CD4-positive, CD25-positive, alpha-beta regulatory T cell (primary cell): ENCODE data around the gene HRG. TPM values are rescaled to one million over a fixed set of nuclear protein-coding genes. Genes with fewer than 3 reads are reported as not detected.

Source experiments
- ATAC-seq, 2 donors: fragments of 150-1000 bp; cut with Tn5 transposase; one replicate each; pipeline ENCODE4 v1.10.0; 2021; ENCODE audit warnings: low read depth in 2 of 2, moderate number of reproducible peaks in 2 of 2, moderate library complexity in 1 of 2
- DNase-seq, 3 donors: peaks; one replicate each; pipeline versions ENCODE4 v3.0.0 to v3.0.0-alpha.2; 2012 to 2022; ENCODE audit warnings: mixed read lengths in 1 of 3
- H3K27ac ChIP-seq: one replicate; pipeline ENCODE4 v1.7.0; 2013; ENCODE audit warnings: mild to moderate bottlenecking, low read length; ENCODE audit not compliant: insufficient read depth, poor library complexity, severe bottlenecking
- H3K27me3 ChIP-seq: one replicate; pipeline ENCODE4 v1.7.0; 2013; ENCODE audit warnings: low read length; ENCODE audit not compliant: control insufficient read depth, insufficient read depth
- H3K36me3 ChIP-seq: one replicate; pipeline ENCODE4 v1.7.0; 2013; ENCODE audit warnings: mild to moderate bottlenecking, low read length, moderate library complexity; ENCODE audit not compliant: control insufficient read depth, insufficient read depth
- H3K4me1 ChIP-seq: 2 replicates; pipeline ENCODE4 v1.7.0; 2013; ENCODE audit warnings: mild to moderate bottlenecking, low read length; ENCODE audit not compliant: insufficient read depth, control insufficient read depth, poor library complexity, severe bottlenecking
- H3K4me3 ChIP-seq: one replicate; pipeline ENCODE4 v1.7.0; 2013; ENCODE audit warnings: low read depth, mild to moderate bottlenecking, low read length, moderate library complexity
- H3K9me3 ChIP-seq, 2 experiments: 1 replicate in 1 of 2; 2 replicates in 1 of 2; pipeline ENCODE4 v1.7.0; 2013; ENCODE audit warnings: low read length in 2 of 2, mild to moderate bottlenecking in 1 of 2, moderate library complexity in 1 of 2; ENCODE audit not compliant: control insufficient read depth in 2 of 2
- H3K27ac Mint-ChIP-seq, 3 donors: one replicate each; pipeline ENCODE4 v1.8.0; 2020 to 2022; ENCODE audit warnings: mild to moderate bottlenecking in 3 of 3, mixed read lengths in 3 of 3, moderate library complexity in 2 of 3
- H3K27me3 Mint-ChIP-seq: one replicate; pipeline ENCODE4 v1.8.0; 2022; ENCODE audit warnings: mild to moderate bottlenecking, mixed read lengths
- H3K36me3 Mint-ChIP-seq: one replicate; pipeline ENCODE4 v1.8.0; 2020; ENCODE audit warnings: mixed read lengths
- H3K4me1 Mint-ChIP-seq, 4 donors: one replicate each; pipeline ENCODE4 v1.8.0; 2020 to 2022; ENCODE audit warnings: mixed read lengths in 4 of 4, mild to moderate bottlenecking in 1 of 4
- H3K4me3 Mint-ChIP-seq, 4 donors: one replicate each; pipeline ENCODE4 v1.8.0; 2020 to 2022; ENCODE audit warnings: mild to moderate bottlenecking in 4 of 4, mixed read lengths in 4 of 4, moderate library complexity in 3 of 4
- H3K9me3 Mint-ChIP-seq, 7 donors: one replicate each; pipeline ENCODE4 v1.8.0; 2020 to 2022; ENCODE audit warnings: mixed read lengths in 7 of 7, mild to moderate bottlenecking in 3 of 7, moderate library complexity in 2 of 7
- polyA plus RNA-seq, 4 donors: library from polyadenylated mRNA; unstranded; fragments of 300-500 nt; fragmentation: Illumina TruSeq; gene quantifications; one replicate each; pipeline ENCODE4 v1.2.3, GENCODE V29; 2021
- total RNA-seq: library from RNA; stranded (reverse); gene quantifications from one replicate; pipeline ENCODE4 v1.2.3, GENCODE V29; 2022

HRG gene
- total and polyA plus RNA-seq, 5 donors from 2014 or later, result not detected

- Histone ChIP-seq H3K27ac (no peak overlapping the region), H3K36me3 (no peaks in the 10 kb centered on the region), H3K4me1 (no peaks in the 10 kb centered on the region), H3K27me3 (peaks cover 9% of the 10 kb centered on the region), H3K4me3 (no peak overlapping the region), H3K9me3 (no peaks in the 10 kb centered on the region)
- ATAC-seq (no peak), DNase-seq (no peak)
- Mint-ChIP-seq H3K36me3 (no peaks in the 10 kb centered on the region), H3K4me1 (no peaks in the 10 kb centered on the region), H3K9me3 (no peaks in the 10 kb centered on the region), H3K4me3 (no peak overlapping the region), H3K27me3 (peaks cover 19% of the 10 kb centered on the region), H3K27ac (no peak overlapping the region)
These were observed 14.1 kb upstream of the HRG start for GRCh38 chr3:186651678-186652215.

GRCh38 chr3:186653080-186653707 is 12.6 kb upstream of the HRG start:
- Histone ChIP-seq H3K9me3 (no peaks in the 10 kb centered on the region), H3K4me3 (no peak overlapping the region), H3K27me3 (peaks cover 9% of the 10 kb centered on the region), H3K36me3 (no peaks in the 10 kb centered on the region), H3K27ac (no peak overlapping the region), H3K4me1 (no peaks in the 10 kb centered on the region)
- Mint-ChIP-seq H3K36me3 (no peaks in the 10 kb centered on the region), H3K9me3 (no peaks in the 10 kb centered on the region), H3K4me3 (no peak overlapping the region), H3K27me3 (peaks cover 22% of the 10 kb centered on the region), H3K4me1 (no peaks in the 10 kb centered on the region), H3K27ac (no peak overlapping the region)
- no peak for ATAC-seq
- no peak for DNase-seq

- DNase-seq, result no peak
- Histone ChIP-seq H3K4me3 (no peak overlapping the region), H3K4me1 (no peaks in the 10 kb centered on the region), H3K9me3 (no peaks in the 10 kb centered on the region), H3K36me3 (no peaks in the 10 kb centered on the region), H3K27me3 (peaks cover 3% of the 10 kb centered on the region), H3K27ac (no peak overlapping the region)
- Mint-ChIP-seq H3K27ac (no peak overlapping the region), H3K27me3 (peaks cover 15% of the 10 kb centered on the region), H3K36me3 (no peaks in the 10 kb centered on the region), H3K4me3 (no peak overlapping the region), H3K4me1 (no peaks in the 10 kb centered on the region), H3K9me3 (no peaks in the 10 kb centered on the region)
- ATAC-seq, result no peak
These were observed 11.8 kb upstream of the HRG start for GRCh38 chr3:186653984-186654383.

GRCh38 chr3:186663361-186664118 is 2.3 kb upstream of the HRG start:
- H3K4me1 ChIP-seq, result no peaks in the 10 kb centered on the region
- H3K9me3 ChIP-seq, result no peaks in the 10 kb centered on the region
- no peak for ATAC-seq

GRCh38 chr3:186664119-186664495 is 1.7 kb upstream of the HRG start:
- Mint-ChIP-seq H3K27ac (peak overlapping the region in 1 of 3 donors; percentile 11), H3K36me3 (no peaks in the 10 kb centered on the region)

More at GRCh38 chr3:186663361-186664118, 2.3 kb upstream of the HRG start:
- Mint-ChIP-seq H3K27ac (peak overlapping the region in 1 of 3 donors; percentile 11), H3K4me3 (no peak overlapping the region), H3K36me3 (no peaks in the 10 kb centered on the region), H3K4me1 (no peaks in the 10 kb centered on the region), H3K9me3 (no peaks in the 10 kb centered on the region), H3K27me3 (peaks cover 21% of the 10 kb centered on the region)
- Histone ChIP-seq H3K36me3 (no peaks in the 10 kb centered on the region), H3K4me3 (no peak overlapping the region), H3K27me3 (peaks cover 3% of the 10 kb centered on the region), H3K27ac (no peak overlapping the region)
- DNase-seq, result no peak

GRCh38 chr3:186664506-186664905 is 1.3 kb upstream of the HRG start:
- H3K27me3 Mint-ChIP-seq, result peaks cover 17% of the 10 kb centered on the region
- no peaks in the 10 kb centered on the region for H3K9me3 Mint-ChIP-seq
- Histone ChIP-seq H3K4me3 (no peak overlapping the region), H3K4me1 (no peaks in the 10 kb centered on the region), H3K27ac (no peak overlapping the region), H3K36me3 (no peaks in the 10 kb centered on the region), H3K27me3 (peaks cover 3% of the 10 kb centered on the region), H3K9me3 (no peaks in the 10 kb centered on the region)
- peaks cover 0 to 3% (median 1%) of the 10 kb centered on the region in 4 donors for H3K4me1 Mint-ChIP-seq
- no peak overlapping the region for H3K27ac Mint-ChIP-seq
- H3K36me3 Mint-ChIP-seq, result no peaks in the 10 kb centered on the region
- ATAC-seq (no peak), DNase-seq (no peak)
- no peak overlapping the region for H3K4me3 Mint-ChIP-seq

More at GRCh38 chr3:186664119-186664495, 1.7 kb upstream of the HRG start:
- no peak for ATAC-seq
- H3K9me3 ChIP-seq, result no peaks in the 10 kb centered on the region
- H3K27ac ChIP-seq, result no peak overlapping the region
- DNase-seq, result no peak
- Mint-ChIP-seq H3K27me3 (peaks cover 21% of the 10 kb centered on the region), H3K4me1 (no peaks in the 10 kb centered on the region), H3K9me3 (no peaks in the 10 kb centered on the region), H3K4me3 (no peak overlapping the region)
- H3K4me3 ChIP-seq, result no peak overlapping the region
- no peaks in the 10 kb centered on the region for H3K4me1 ChIP-seq
- H3K36me3 ChIP-seq, result no peaks in the 10 kb centered on the region
- H3K27me3 ChIP-seq, result peaks cover 3% of the 10 kb centered on the region

- Histone ChIP-seq H3K27ac (no peak overlapping the region), H3K4me1 (no peaks in the 10 kb centered on the region), H3K36me3 (no peaks in the 10 kb centered on the region), H3K4me3 (no peak overlapping the region), H3K27me3 (peaks cover 3% of the 10 kb centered on the region), H3K9me3 (no peaks in the 10 kb centered on the region)
- peaks cover 14% of the 10 kb centered on the region for H3K27me3 Mint-ChIP-seq
- ATAC-seq (no peak), DNase-seq (no peak)
- H3K9me3 Mint-ChIP-seq, result peaks cover 0 to 1% (median 0%) of the 10 kb centered on the region in 7 donors
- peaks cover 0 to 7% (median 3%) of the 10 kb centered on the region in 4 donors for H3K4me1 Mint-ChIP-seq
- no peak overlapping the region for H3K4me3 Mint-ChIP-seq
- no peak overlapping the region for H3K27ac Mint-ChIP-seq
- no peaks in the 10 kb centered on the region for H3K36me3 Mint-ChIP-seq
These were observed 2.6 kb downstream of the HRG start for GRCh38 chr3:186668426-186668825.
